Prostate gland (tissue), 2 donors: Measurements from ENCODE around the gene DOP1A. TPM values are rescaled to one million over a fixed set of nuclear protein-coding genes. Genes with fewer than 3 reads are reported as not detected.

ENCODE experiments used
- DNase-seq: peaks from one replicate; pipeline ENCODE4 v3.0.0-alpha.2; 2019; ENCODE audit warnings: low spot score
- H3K27ac ChIP-seq, 2 donors: fragments of 200-600 bp; sonication (generic); 2 replicates each; pipeline ENCODE4 v1.5.1; 2017 to 2019
- H3K27me3 ChIP-seq: fragments of 200-600 bp; sonication (generic); replicated peaks from 2 replicates; pipeline ENCODE4 v1.5.1; 2019; ENCODE audit not compliant: insufficient read depth
- H3K36me3 ChIP-seq, 2 donors: fragments of 200-600 bp; sonication (generic); 1 replicate in 1 of 2; 2 replicates in 1 of 2; pipeline versions ENCODE4 v1.5.1 to v1.8.1; 2017 to 2019
- H3K4me1 ChIP-seq: fragments of 200-600 bp; sonication (generic); replicated peaks from 2 replicates; pipeline ENCODE4 v1.5.1; 2019
- H3K4me3 ChIP-seq, 2 donors: fragments of 200-600 bp; sonication (generic); 2 replicates each; pipeline ENCODE4 v1.5.1; 2017 to 2019
- H3K9me3 ChIP-seq: fragments of 200-600 bp; sonication (generic); 2 replicates; pipeline ENCODE4 v1.5.1; 2017
- POLR2A ChIP-seq: fragments of 450-650 bp; IDR thresholded peaks from one replicate; pipeline ENCODE4 v1.6.1; 2016; ENCODE audit warnings: antibody characterized with exemption, mild to moderate bottlenecking
- POLR2AphosphoS5 ChIP-seq: sonication (generic); formaldehyde crosslinking; IDR thresholded peaks from one replicate; pipeline ENCODE4 v1.6.1; 2017; ENCODE audit warnings: antibody characterized with exemption
- WGBS: methylation state at CpG from one replicate; pipeline ENCODE4 v1.1.5; 2018; 5-methylcytosine and 5-hydroxymethylcytosine counted together
- intact Hi-C: fragments of 100-400 bp; cut with DNase I; formaldehyde crosslinking; loops from one replicate; pipeline ENCODE4 v1.14.2; 2022
- total RNA-seq, 2 donors: library from RNA; depleted of rRNA; stranded (reverse); fragments of >200 nt; gene quantifications; one replicate each; pipeline ENCODE4 v1.1.0, GENCODE V29; 2016
- TF ChIP-seq, protein P1 (sequence below), 4 experiments: fragments of 200-600 bp in 2 of 4; fragments of 450-650 bp in 2 of 4; sonication (generic) in 2 of 4; IDR thresholded peaks; 1 replicate in 3 of 4; 2 replicates in 1 of 4; pipeline ENCODE4 v1.5.1; 2016 to 2019; ENCODE audit warnings: antibody characterized with exemption in 4 of 4, mild to moderate bottlenecking in 2 of 4, moderate library complexity in 2 of 4

Gene DOP1A
- total RNA-seq, 2 donors from 2014 or later = 27.6 to 55.2 TPM

DNA sequence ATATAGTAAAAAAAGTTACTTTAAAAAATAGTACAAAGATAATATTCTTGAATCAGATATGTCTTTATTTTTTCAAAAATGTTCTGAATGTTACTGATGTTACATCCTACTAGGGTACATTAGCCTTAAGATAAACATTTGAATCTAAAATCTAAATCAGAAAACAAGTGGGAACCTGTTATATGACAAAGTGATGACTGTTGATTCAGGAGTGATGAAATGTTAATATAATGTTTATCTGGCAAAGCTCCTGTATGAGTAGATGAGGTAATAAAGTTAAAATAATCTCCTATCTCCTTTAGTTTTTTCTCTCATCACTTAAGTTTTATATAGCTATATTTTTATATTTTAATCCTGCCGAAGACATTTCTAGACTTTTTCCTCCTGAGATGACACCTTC is 4.2 kb downstream of the DOP1A start:
- WGBS = 40% methylated on average over 1 of the region's 1 CpG
- H3K27ac ChIP-seq = no peak overlapping the region
- intact Hi-C loops = no loop called here
- no peak overlapping the region for H3K4me3 ChIP-seq
- H3K36me3 ChIP-seq = no peaks in the 10 kb centered on the region
- H3K9me3 ChIP-seq = no peaks in the 10 kb centered on the region
- H3K27me3 ChIP-seq = no peaks in the 10 kb centered on the region
- TF ChIP-seq POLR2AphosphoS5 = no peak
- no peak for TF ChIP-seq POLR2A
- TF ChIP-seq, protein P1, sequence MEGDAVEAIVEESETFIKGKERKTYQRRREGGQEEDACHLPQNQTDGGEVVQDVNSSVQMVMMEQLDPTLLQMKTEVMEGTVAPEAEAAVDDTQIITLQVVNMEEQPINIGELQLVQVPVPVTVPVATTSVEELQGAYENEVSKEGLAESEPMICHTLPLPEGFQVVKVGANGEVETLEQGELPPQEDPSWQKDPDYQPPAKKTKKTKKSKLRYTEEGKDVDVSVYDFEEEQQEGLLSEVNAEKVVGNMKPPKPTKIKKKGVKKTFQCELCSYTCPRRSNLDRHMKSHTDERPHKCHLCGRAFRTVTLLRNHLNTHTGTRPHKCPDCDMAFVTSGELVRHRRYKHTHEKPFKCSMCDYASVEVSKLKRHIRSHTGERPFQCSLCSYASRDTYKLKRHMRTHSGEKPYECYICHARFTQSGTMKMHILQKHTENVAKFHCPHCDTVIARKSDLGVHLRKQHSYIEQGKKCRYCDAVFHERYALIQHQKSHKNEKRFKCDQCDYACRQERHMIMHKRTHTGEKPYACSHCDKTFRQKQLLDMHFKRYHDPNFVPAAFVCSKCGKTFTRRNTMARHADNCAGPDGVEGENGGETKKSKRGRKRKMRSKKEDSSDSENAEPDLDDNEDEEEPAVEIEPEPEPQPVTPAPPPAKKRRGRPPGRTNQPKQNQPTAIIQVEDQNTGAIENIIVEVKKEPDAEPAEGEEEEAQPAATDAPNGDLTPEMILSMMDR (IDR thresholded peaks at IDR 0.05) = no peak
- peaks cover 7% of the 10 kb centered on the region for H3K4me1 ChIP-seq
- DNase-seq = no peak

DNA sequence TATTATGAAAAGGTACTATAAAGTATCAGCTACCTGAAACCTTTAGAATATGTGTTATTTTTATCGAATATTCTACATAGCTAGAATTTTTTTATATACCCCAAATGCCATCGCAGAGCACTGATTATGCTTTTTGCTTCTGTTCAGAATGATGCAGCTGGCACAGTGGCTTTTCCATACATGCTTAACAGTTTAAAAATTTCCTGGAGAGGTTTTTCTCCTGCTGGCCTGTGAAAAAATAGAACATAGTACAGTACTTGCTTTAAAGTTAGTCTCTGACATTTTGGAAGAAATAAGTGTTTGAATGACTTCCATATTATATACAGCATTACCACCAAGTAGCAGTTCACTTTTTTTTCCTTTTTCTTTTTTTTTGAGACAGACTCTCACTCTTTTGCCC is 5.3 kb downstream of the DOP1A start:
- H3K9me3 ChIP-seq = no peaks in the 10 kb centered on the region
- no peak overlapping the region for H3K27ac ChIP-seq
- peaks cover 7% of the 10 kb centered on the region for H3K4me1 ChIP-seq
- no peak for DNase-seq
- TF ChIP-seq POLR2A (no peak), POLR2AphosphoS5 (no peak)
- TF ChIP-seq, protein P1 (IDR thresholded peaks at IDR 0.05) = no peak
- WGBS = 95% methylated on average over 2 of the region's 2 CpGs
- H3K4me3 ChIP-seq = no peak overlapping the region
- intact Hi-C loops = no loop called here
- H3K27me3 ChIP-seq = no peaks in the 10 kb centered on the region
- H3K36me3 ChIP-seq = no peaks in the 10 kb centered on the region

DNA sequence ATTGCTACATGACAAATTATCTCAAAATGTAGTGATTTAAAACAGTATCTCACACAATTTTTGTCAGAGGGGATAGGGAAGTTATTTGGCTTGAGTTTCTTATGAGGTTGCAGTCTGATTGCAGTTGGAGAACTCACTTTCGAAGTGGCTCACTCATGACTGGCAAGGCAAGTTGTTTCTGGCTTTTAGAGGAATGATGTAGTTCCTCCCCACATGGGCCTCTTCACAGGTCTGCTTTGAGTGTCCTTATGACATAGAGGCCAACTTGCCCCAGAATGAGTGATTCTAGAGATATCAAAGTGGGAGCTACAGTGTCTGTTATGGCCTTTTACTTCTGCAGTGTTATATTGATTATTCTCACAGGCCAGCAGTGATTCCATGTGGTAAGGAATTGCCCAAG is 6.1 kb downstream of the DOP1A start:
- intact Hi-C loops = no loop called here
- H3K4me3 ChIP-seq = no peak overlapping the region
- H3K27ac ChIP-seq = no peak overlapping the region
- no peaks in the 10 kb centered on the region for H3K36me3 ChIP-seq
- no peak for DNase-seq
- 96% methylated on average over 1 of the region's 1 CpG for WGBS
- TF ChIP-seq POLR2A (no peak), POLR2AphosphoS5 (no peak)
- TF ChIP-seq, protein P1 (IDR thresholded peaks at IDR 0.05) = no peak
- H3K4me1 ChIP-seq = peaks cover 7% of the 10 kb centered on the region
- H3K9me3 ChIP-seq = no peaks in the 10 kb centered on the region
- no peaks in the 10 kb centered on the region for H3K27me3 ChIP-seq

DNA sequence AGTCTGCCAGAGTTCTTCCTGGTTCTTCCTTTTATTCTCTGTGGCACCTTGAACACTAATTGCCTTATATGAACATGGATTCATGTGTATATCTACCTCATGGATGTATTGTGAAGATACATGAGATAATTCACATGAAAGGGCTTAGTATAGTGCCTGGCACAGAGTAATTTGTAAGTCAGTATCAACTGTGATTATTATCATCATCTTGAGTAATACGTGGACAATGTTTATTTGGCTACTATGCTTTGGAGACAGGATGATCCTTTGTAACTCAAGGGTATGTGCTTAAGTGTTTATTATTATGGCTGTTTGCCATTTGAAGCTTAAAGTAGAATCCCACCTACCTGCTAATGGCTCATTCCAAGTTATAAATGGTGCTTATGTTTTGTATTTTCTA is 16.0 kb downstream of the DOP1A start:
- Histone ChIP-seq H3K27ac (no peak overlapping the region), H3K4me1 (no peaks in the 10 kb centered on the region), H3K36me3 (no peaks in the 10 kb centered on the region), H3K27me3 (no peaks in the 10 kb centered on the region), H3K9me3 (no peaks in the 10 kb centered on the region), H3K4me3 (no peak overlapping the region)
- DNase-seq = no peak
- TF ChIP-seq POLR2A = no peak
- TF ChIP-seq POLR2AphosphoS5 = no peak
- intact Hi-C loops = no loop called here
- 7% methylated on average over 1 of the region's 1 CpG for WGBS

DNA sequence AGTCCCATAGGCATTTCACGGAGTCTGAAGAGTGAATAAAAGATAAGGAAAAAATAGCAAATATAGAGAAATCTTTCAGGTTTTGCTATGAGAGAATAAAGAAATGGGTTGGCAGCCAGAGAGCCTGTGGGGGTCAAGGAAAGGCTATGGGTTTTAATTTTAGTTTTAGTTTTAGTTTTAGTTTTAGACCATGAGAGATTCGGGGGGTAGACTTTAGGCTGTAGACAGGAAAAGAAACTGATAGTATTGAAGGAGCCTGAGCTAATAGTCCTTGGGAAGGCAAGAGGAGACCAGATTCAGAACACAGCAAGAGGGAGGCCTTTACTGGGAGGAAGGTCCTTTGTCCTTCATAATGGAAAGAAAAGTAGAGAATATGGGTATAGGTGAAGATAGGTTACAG is 19.3 kb downstream of the DOP1A start:
- H3K9me3 ChIP-seq = no peaks in the 10 kb centered on the region
- 97% methylated on average over 2 of the region's 2 CpGs for WGBS
- H3K4me3 ChIP-seq = no peak overlapping the region

More for the DNA sequence above, 19.3 kb downstream of the DOP1A start:
- intact Hi-C loops = no loop called here
- no peak for DNase-seq
- no peaks in the 10 kb centered on the region for H3K27me3 ChIP-seq
- H3K27ac ChIP-seq = no peak overlapping the region
- H3K36me3 ChIP-seq = no peaks in the 10 kb centered on the region
- H3K4me1 ChIP-seq = no peaks in the 10 kb centered on the region
- TF ChIP-seq POLR2A (no peak), POLR2AphosphoS5 (no peak)
- TF ChIP-seq, protein P1 (IDR thresholded peaks at IDR 0.05) = no peak
